Stimulated activated CD4-positive, alpha-beta T cell treated with anti-CD3 and anti-CD28 coated beads, Interleukin-2, amount 100 ng/mL, for 4 hours (primary cell): ENCODE data around the gene HTR3B.
"Not testable (repeated sequence)": the region's sequence is repeated elsewhere in the genome, so short reads cannot be mapped to it uniquely, and the experiment has no call there.

Experiments used
- DNase-seq: peaks from one replicate; pipeline ENCODE4 v3.0.0-alpha.2; 2020; ENCODE audit warnings: low read depth

HTR3B gene

GRCh38 chr11:113904379-113905101 lies at the start of gene HTR3B:
Gene HTR3B (plus strand): TSS chr11:113904796. CDS start chr11:113904934, 138 bp downstream.
- DNase-seq = no peak

DNA sequence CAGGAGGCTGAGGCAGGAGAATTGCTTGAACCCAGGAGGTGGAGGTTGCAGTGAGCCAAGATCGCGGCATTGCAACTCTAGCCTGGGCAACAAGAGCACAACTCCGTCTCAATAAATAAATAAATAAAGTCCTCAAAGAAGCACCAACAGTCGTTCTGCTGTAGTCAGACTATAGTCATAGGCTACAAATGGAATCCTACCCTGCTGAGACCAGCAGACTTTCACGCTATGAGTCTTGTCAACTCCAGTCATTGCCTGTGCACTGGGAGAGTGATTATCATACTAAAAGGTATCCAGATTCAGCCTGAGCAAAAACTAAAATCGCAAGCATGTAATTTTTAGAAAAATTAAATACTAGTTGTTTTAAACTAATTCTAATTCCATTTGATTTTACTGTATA lies 48.8 kb upstream of the HTR3B start:
- no peak for DNase-seq

- DNase-seq = no peak
Observed at GRCh38 chr11:113856966-113857759, 47.4 kb upstream of the HTR3B start.

DNA sequence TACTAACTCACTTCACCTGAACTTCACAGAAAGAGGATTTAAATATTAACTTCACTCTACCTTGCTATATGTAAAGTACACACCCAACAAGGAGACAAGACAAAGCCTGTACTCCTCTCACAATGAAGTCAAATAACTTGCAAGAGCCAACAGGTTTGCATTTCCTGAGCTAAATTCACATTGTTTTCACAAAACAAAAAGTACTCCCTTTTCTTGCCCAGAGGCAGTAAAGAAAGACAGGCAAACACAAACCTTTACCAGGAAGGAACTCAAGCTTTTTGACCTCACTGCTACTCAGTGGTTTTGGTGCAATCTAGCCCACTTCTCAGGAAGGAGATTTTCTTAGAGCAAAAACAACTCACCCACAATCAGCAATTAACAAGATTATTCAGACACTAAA lies 44.9 kb upstream of the HTR3B start:
- no peak for DNase-seq

DNA sequence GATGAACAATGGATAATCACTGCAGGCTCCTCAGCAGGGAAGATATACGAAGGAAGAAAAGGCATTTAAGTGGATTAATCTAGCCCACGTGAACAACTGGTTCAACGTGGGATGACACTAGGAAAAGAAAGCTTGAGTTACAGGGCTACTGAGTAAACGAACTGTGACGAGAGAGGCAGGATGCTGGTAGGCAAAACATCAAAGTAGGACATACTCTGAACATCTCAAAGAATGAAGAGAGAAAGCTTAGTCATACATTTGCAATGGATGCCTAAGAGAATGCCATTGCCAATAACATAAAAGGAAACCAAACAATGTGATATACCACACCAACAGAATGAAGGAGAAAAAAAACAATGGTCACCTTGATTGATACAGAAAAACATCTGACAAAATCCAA lies 42.2 kb upstream of the HTR3B start:
- DNase-seq = no peak

DNA sequence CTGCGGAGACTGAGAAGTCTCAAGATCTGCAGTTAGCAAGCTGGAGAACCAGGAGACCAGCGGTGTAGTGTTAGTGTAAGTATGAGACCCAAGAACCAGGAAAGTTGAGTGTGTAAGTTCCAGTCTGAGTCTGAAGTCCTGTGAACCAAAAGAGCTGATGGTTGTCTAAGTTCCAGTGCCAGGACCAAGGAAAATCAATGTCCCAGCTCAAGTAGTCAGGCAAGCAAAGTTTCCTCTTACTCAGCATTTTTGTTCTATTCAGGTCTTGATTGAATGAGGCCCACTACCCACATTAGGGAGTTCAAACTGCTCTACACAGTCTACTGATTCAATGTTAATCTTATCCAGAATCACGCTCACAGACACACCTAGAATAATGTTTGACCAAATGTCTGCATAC lies 40.2 kb upstream of the HTR3B start:
- no peak for DNase-seq

DNA sequence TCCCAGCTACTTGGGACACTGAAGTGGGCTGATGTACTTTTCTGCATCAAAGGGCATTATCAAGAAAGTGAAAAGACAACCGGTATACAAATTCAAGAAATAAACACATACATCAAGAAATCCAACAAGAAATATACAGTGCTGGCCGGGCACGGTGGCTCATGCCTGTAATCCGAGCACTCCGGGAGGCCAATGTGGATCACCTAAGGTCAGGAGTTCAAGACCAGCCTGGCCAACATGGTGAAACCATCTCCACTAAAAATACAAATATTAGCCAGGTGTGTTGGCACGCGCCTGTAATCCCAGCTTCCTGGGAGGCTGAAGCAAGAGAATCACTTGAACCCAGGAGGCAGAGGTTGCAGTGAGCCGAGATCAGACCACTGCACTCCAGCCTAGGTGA lies 38.7 kb upstream of the HTR3B start:
- no peak for DNase-seq

DNA sequence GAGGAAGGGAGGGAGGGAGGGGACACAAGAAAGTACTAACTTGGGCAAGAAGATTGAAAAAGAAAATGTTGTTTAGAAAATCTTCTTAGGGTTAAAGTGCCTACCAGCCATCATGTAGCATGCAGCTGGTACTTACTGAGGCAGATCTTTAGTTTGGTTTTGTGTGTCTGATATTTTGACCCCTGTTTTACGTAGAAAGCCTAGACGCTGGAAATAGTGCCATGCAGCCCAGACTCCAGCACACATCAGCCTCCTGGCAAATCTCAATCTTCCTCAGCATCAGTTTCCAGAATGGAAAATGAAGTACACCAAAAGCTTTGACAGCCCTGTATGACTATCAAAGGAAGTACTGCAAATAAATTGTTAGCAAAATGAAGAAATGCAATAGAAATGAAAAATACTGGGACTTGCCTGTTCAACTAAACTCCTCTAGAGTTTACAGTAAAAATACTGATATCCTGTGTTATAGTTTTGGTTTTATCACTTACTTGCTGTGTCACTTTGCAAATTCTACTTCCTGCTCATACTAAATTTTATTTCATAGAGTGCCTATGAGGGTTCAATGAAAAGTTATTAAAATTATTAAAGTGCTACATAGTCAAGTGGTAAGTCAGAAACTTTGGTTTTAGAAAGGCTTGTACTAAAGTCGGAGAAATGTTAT lies 36.6 kb upstream of the HTR3B start:
- DNase-seq = no peak

- no peak for DNase-seq
Observed at GRCh38 chr11:113871336-113871735, 33.3 kb upstream of the HTR3B start.

DNA sequence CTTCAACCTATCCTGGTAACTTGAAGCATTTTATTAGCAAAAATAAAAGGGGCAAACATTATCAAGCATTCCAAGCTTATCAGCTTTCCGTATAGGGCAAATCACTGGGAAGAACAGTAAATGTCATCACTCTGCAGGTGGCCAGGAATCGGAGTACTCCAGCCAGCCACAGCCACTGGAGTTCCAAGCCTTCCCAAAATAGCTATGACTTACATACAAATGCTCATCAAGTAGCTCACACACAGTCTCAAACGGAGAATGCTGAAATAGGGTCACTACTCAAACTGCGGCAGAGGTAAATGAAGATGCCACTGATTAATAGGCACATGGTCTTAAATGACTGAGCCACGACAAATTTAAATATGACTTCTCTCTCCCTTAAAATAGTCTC lies 31.4 kb upstream of the HTR3B start:
- no peak for DNase-seq

DNA sequence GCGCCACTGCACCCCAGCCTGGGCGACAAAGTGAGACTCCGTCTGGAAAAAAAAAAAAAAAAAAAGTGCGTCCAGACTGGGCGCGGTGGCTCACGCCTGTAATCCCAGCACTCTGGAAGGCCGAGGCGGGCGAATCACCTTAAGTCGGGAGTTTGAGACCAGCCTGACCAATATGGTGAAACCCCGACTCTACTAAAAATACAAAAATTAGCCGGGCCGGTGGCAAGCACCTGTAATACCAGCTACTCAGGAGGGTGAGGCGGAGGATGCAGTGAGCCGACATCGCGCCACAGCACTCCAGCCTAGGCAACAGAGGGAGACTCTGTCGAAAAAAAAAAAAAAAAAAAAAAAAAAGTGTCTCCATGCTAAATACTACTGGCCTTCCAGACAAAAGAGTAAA lies 30.5 kb upstream of the HTR3B start:
- DNase-seq = no peak

DNA sequence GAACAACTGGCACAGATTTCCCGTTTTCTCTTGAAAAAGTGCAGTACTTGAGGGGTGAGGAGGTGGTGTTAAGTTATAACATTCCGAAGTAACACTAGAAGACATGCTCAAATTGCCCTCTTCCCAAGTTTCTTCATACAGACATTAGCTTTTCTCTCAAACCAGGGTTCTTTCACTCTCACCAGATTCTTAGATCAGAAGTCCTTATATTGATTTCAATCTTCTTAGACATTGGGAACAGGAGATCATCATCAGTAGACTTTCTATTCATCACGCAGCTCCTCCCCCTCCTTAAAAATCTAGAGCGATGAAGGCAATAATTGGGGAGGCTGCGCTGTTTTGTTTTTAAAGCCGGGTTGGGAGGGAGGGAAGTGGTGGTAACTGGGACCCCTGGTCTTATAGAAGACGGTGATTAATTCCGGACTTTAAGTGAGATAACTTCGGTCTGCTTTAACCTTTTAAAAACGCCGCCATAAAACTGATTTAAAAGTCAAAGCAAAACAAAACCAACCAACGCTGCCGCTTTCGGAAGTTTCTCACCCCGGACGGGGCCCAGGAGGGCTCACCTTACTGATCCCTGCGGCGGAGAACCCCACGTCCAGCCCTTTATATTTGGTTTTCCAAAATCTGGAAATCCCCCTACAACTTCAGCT lies 29.9 kb upstream of the HTR3B start:
- DNase-seq = no peak

DNA sequence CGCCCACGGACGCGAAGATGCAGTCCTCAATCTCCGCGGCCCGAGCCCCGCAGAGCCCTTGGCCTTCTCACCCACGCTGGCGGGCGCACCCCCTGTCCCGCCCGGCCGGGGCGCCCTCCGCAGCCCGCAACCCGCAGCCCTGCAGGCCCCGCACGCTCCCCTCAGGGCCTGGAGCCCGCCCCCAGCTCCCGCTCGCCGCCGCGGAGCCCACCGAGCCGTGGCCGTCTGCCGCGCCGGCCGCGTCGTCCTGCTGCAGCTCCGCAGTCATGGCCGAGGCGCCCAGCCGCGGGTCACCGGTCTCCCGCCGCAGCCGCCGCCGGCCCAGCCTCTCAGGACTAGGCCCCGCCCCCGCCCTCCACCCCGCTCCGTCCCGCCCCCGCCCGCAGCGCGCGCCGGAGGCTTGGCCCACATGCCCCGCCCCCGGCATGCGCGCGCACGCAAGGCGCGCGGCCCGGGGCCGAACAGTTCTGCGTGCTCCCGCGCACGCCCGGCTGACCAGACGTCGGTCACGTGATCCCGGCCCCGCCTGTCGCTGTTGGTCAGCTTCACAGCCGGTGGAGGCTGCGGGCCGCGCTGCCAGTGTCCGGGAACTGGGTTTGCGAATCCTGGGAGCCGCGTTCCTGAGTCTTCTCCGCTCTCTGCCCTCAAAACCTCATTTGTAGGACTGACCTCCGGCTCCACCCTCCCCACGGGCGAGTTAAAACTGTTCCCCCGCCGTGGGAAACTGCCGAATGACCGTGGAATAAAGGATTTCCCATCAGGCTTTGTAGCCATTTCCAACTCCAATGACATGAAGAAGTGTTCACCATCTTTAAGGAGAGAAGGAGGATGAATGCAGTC lies 29.1 kb upstream of the HTR3B start, which contains the start of gene USP28:
TSS of gene USP28 (minus strand) at position 339 of the 840 bp plus-strand sequence. CDS start at position 268, 71 bp downstream.
- peak; percentile 52 for DNase-seq

GRCh38 chr11:113876074-113876797 lies 28.4 kb upstream of the HTR3B start:
- no peak for DNase-seq

GRCh38 chr11:113876798-113877669 lies 27.6 kb upstream of the HTR3B start:
- no peak for DNase-seq

DNA sequence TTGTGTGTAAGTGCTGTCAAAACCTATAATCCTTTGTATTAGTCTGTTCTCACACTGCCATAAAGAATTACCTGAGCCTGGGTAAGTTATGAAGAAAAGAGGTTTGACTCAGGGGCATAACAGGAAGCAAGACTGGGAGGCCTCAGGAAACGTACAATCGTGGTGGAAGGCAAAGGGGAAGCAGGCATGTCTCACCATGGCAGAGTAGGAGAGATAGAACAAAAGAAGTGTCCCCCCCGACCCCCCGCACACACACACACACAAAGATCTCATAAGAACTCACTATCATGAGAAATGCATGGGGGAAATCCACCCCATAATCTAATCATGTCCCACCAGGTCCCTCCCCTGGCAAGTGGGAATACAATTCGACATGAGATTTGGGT lies 26.9 kb upstream of the HTR3B start:
- no peak for DNase-seq

DNA sequence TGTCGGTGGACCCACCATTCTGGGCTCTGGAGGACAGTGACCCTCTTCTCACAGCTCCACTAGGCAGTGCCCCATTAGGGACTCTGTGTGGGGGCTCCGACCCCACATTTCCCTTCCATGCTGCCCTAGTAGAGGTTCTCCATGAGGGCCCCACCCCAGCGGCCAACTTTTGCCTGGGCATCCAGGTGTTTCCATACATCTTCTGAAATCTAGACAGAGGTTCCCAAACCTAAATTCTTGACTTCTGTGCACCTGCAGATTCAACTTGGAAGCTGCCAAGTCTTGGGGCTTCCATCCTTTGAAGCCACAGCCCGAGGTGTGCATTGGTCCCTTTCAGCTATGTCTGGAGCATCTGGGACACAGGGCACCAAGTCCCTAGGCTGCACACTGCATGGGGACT lies 25.1 kb upstream of the HTR3B start:
- not testable (repeated sequence) for DNase-seq

DNA sequence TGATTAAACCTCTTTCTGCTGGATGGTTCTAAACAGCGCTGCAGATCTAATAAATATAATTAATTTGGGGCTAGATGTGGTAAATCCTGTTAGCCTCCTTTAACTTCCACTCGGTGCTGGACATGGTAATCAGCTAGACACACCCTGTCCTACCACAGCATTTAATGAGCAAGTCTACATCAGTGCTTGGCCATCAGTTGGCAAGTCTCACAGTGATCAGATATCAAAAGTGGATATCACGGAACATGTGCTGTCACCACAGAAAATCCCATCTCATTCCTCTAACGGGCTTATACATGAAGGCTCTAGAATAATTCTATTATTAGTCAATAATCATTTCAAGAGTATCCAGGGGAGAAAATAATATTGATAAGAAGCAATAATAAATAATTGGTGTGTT lies 23.6 kb upstream of the HTR3B start:
- DNase-seq = no peak

GRCh38 chr11:113881856-113882255 lies 22.7 kb upstream of the HTR3B start:
- DNase-seq = no peak

DNA sequence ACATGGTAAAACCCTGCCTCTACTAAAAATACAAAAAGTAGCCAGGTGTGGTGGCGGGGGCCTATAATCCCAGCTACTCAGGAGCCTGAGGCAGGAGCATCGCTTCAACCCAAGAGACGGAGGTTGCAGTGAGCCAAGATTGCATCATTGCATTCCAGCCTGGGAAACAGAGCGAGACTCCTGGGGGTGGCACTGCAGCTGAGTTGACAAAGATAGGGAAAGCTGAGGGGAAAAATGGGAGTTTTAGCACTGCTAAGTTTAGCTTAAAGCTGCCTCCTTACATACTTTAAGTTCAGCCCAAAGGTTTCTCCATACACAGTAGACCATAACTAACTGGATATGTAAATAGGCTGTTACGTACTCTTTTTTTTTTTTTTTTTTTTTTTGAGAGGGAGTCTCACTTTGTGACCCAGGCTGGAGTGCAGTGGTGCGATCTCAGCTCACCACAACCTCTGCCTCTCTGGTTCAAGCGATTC lies 20.2 kb upstream of the HTR3B start:
- no peak for DNase-seq
